ENCODE data around the gene KCNF1.

Gene KCNF1

GRCh38 chr2:10920764-10921388 lies 9.1 kb downstream of the KCNF1 start:
- no peak overlapping the region for H3K4me3 ChIP-seq (ENCODE audit: low read depth, low read length)
- TF ChIP-seq CTCF (IDR thresholded peaks at IDR 0.05; ENCODE audit: low read depth, low read length) = no peak

DNA sequence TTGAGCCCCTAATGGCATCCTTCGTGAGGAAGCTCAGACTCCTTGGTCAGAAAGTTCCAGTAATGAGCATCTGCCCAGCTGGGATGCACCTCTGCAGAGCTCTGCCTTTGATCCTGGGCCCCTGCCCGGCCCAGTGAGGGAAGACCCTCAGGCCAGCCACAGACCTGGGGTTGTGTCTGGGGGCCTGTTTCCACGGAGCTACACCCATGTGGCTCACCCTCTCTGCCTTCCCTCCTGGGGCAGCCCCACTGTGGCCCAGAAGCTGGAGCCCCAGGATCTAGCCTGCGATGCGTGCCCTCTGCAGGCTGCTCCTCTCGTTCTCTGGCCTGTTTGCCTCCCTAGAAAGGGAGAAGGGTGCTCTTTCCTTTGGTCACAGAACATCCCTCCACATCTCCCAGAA lies 9.8 kb downstream of the KCNF1 start:
- H3K4me3 ChIP-seq (ENCODE audit: low read depth, low read length) = no peak overlapping the region
- TF ChIP-seq CTCF (IDR thresholded peaks at IDR 0.05; ENCODE audit: low read depth, low read length) = no peak

DNA sequence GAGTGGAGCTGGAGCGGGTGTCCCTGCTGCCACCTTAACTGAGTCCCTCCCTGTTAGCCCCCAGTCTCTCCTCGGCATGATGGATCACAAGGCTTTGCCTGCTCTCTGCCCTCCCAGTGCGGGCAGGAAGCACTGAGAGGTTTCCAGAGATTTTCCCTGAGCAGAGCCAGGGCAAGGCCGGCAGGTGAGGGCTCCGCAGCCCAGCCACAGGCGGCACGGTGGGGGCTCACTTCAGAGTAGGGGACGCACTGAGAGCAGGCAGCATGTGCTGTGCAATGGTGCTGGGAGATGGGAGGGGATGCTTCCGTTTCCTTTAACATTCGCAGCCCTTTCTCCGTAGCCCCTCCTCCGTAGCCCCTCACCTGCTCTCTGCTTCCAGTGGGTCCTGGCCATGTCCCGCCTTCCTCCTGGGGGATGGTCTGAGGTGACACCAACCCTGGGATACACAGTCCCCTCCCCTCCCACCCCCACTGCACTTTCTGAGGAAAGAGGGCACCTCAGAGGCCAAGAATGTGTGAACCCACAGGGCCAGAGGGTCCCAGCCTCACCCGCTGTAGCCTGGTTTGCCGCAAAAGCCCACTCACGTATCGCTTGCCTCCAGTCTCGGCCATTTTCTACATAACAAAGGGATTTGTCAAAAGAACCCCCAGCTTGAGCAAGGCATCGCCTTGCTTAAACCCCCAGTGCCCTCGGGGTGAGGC lies 10.7 kb downstream of the KCNF1 start:
- TF ChIP-seq CTCF (IDR thresholded peaks at IDR 0.05; ENCODE audit: low read depth, low read length) = no peak

DNA sequence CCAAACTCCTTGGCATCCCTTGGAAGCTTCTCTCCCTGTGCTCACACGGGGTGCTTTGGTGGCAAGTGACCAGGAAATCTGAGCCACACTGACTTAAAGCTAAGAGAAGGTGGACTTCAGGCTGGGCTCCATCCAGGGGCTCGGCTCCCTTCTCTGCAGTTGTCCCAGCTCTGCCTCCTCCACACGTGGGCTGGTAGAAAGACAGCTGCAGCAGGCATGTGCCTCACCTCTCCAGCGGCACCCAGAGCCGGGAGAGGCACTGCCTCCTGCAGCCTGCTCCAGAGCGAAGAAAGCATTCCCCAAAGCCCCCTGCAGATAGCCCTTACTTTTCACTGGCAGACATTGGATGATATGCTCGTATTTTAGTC lies 11.3 kb downstream of the KCNF1 start:
- no peak for TF ChIP-seq CTCF (IDR thresholded peaks at IDR 0.05; ENCODE audit: low read depth, low read length)
- no peak overlapping the region for H3K4me3 ChIP-seq (ENCODE audit: low read depth, low read length)

More for the DNA sequence above, 10.7 kb downstream of the KCNF1 start:
- H3K4me3 ChIP-seq (ENCODE audit: low read depth, low read length) = no peak overlapping the region

- TF ChIP-seq CTCF (IDR thresholded peaks at IDR 0.05; ENCODE audit: low read depth, low read length) = no peak
- H3K4me3 ChIP-seq (ENCODE audit: low read depth, low read length) = no peak overlapping the region
These were observed 12.2 kb downstream of the KCNF1 start for GRCh38 chr2:10923965-10924364.

GRCh38 chr2:10924441-10924840 lies 12.7 kb downstream of the KCNF1 start:
- TF ChIP-seq CTCF (IDR thresholded peaks at IDR 0.05; ENCODE audit: low read depth, low read length) = no peak
- H3K4me3 ChIP-seq (ENCODE audit: low read depth, low read length) = no peak overlapping the region

DNA sequence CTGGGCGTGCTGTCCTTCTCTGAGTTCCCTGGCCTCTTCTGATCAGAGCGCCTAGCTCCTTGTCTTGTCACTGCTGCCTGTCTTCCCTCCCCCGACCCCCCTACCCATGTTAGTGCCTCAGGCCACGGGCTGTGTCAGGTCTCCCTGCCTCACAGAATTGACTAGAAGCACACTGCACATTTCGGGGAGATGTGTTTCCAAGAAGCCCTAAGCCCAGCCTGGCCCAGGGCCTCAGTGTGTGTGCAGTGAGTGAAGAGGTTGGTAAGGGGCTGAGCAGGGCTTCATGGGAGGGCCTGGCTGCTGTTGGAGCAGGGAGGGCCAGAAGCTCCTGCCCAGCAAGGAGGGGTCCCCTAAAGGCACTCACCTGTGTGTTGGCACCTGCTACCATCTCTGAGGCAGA lies 13.1 kb downstream of the KCNF1 start:
- no peak overlapping the region for H3K4me3 ChIP-seq (ENCODE audit: low read depth, low read length)
- TF ChIP-seq CTCF (IDR thresholded peaks at IDR 0.05; ENCODE audit: low read depth, low read length) = no peak
